HL-60 (cell line): ENCODE measurements around the gene UVSSA.
A peak's percentile ranks its signal among the peaks of the same experiment; 100 is the strongest.

Source experiments
- DNase-seq, 2 experiments: peaks; one replicate each; pipeline ENCODE4 v3.0.0-alpha.2; 2010 to 2020; ENCODE audit warnings: low read depth in 1 of 2, low spot score in 1 of 2
- H3K27ac ChIP-seq: fragments of 250-450 bp; sonication (Bioruptor Pico); replicated peaks from 2 replicates; pipeline ENCODE4 v1.5.1; 2020; ENCODE audit warnings: mild to moderate bottlenecking, moderate library complexity
- H3K27me3 ChIP-seq: fragments of 250-450 bp; sonication (Bioruptor Pico); 2 replicates; pipeline ENCODE4 v1.5.1; 2021; ENCODE audit warnings: mild to moderate bottlenecking, moderate library complexity; ENCODE audit not compliant: insufficient read depth, poor library complexity, severe bottlenecking
- H3K4me3 ChIP-seq: replicated peaks from 2 replicates; pipeline ENCODE4 v1.5.1; 2011; ENCODE audit warnings: mild to moderate bottlenecking, control low read depth, low read length; ENCODE audit not compliant: insufficient read depth
- GABPA ChIP-seq: IDR thresholded peaks from 2 replicates; pipeline ENCODE4 v1.6.1; 2012; ENCODE audit warnings: low read depth
- POLR2AphosphoS5 ChIP-seq: IDR thresholded peaks from 2 replicates; pipeline ENCODE4 v1.6.1; 2012; ENCODE audit warnings: low read depth
- SPI1 ChIP-seq: IDR thresholded peaks from 2 replicates; pipeline ENCODE4 v1.6.1; 2012; ENCODE audit warnings: low read depth, mild to moderate bottlenecking, borderline replicate concordance
- TF ChIP-seq, protein P1 (sequence below): IDR thresholded peaks from 2 replicates; pipeline ENCODE4 v1.6.1; 2012; ENCODE audit warnings: low read depth; ENCODE audit not compliant: insufficient replicate concordance
- TF ChIP-seq, protein P2 (sequence below): IDR thresholded peaks from one replicate; pipeline ENCODE4 v1.5.1; 2011; ENCODE audit warnings: low read length, control low read depth, inconsistent platforms; ENCODE audit not compliant: insufficient read depth

UVSSA gene

DNA sequence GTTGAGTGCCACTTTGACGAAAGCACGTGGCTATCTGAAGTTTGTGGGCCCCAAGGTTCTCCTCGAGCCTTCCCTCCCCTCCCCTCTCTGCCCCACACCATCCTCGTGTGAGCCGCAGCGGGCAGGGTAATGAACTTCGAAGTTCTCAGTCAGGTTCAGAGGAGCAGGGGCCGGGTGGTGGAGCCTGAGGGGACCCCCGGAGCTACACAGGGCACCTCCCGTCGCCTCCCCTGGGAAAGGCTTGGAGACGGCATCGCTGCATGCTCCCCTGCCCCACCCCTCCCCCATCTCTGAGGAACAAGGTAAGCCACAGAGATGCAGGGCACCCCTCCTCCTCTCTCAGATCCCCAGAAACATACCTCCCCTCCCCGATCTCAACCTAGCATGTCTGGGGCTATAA, 62.1 kb downstream of the UVSSA start:
- no peak overlapping the region for H3K4me3 ChIP-seq
- DNase-seq: no peak
- TF ChIP-seq SPI1 (no peak), GABPA (no peak), POLR2AphosphoS5 (no peak)
- TF ChIP-seq, protein P1, sequence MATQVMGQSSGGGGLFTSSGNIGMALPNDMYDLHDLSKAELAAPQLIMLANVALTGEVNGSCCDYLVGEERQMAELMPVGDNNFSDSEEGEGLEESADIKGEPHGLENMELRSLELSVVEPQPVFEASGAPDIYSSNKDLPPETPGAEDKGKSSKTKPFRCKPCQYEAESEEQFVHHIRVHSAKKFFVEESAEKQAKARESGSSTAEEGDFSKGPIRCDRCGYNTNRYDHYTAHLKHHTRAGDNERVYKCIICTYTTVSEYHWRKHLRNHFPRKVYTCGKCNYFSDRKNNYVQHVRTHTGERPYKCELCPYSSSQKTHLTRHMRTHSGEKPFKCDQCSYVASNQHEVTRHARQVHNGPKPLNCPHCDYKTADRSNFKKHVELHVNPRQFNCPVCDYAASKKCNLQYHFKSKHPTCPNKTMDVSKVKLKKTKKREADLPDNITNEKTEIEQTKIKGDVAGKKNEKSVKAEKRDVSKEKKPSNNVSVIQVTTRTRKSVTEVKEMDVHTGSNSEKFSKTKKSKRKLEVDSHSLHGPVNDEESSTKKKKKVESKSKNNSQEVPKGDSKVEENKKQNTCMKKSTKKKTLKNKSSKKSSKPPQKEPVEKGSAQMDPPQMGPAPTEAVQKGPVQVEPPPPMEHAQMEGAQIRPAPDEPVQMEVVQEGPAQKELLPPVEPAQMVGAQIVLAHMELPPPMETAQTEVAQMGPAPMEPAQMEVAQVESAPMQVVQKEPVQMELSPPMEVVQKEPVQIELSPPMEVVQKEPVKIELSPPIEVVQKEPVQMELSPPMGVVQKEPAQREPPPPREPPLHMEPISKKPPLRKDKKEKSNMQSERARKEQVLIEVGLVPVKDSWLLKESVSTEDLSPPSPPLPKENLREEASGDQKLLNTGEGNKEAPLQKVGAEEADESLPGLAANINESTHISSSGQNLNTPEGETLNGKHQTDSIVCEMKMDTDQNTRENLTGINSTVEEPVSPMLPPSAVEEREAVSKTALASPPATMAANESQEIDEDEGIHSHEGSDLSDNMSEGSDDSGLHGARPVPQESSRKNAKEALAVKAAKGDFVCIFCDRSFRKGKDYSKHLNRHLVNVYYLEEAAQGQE: no peak
- TF ChIP-seq, protein P2, sequence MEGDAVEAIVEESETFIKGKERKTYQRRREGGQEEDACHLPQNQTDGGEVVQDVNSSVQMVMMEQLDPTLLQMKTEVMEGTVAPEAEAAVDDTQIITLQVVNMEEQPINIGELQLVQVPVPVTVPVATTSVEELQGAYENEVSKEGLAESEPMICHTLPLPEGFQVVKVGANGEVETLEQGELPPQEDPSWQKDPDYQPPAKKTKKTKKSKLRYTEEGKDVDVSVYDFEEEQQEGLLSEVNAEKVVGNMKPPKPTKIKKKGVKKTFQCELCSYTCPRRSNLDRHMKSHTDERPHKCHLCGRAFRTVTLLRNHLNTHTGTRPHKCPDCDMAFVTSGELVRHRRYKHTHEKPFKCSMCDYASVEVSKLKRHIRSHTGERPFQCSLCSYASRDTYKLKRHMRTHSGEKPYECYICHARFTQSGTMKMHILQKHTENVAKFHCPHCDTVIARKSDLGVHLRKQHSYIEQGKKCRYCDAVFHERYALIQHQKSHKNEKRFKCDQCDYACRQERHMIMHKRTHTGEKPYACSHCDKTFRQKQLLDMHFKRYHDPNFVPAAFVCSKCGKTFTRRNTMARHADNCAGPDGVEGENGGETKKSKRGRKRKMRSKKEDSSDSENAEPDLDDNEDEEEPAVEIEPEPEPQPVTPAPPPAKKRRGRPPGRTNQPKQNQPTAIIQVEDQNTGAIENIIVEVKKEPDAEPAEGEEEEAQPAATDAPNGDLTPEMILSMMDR: no peak
- no peak overlapping the region for H3K27ac ChIP-seq
- peaks cover 12% of the 10 kb centered on the region for H3K27me3 ChIP-seq

DNA sequence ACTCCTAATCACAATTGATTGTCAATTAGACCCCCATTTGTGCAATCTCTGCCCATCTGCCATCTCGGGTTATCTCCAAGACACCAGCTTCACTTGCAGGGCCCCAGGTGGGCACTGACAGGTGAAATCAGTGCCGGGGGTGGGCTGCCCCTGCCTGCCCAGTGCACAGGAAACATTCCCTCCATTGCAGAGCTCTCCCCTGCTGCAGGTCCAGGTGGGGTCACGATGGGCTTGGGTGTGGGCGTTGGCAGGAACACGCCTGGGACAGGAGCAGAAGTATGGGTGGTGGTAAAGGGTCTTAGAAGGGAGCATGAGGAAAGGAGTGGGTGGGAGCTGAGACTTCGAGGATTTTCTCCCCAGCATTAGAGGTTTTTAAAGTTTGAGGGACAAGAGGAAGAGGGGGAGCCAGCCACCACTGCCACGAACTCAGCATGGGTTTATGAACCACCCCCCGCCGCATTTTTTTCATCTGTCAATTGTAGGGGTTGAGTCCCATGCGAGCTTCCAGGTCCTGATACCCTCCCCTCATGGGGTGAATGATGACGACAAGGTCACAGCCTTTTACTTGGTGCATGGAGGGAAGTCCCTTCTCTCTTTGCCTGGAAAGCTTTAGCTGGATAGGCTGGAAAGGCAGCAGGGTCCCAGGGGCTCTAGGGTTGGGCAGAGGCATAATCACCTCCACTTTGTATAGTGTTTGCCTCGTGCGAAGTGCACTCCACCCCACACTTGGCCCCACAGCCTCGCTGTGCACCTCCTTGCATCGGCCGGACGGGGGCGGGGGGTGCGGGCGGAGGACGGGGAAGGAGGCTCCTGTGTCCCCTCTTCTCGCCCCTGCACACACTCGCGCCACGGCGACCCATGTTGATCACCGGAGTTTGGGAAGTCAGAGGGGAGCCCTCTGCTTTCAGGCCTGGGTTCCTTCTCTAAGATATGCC, 62.8 kb downstream of the UVSSA start:
- peaks cover 10% of the 10 kb centered on the region for H3K27me3 ChIP-seq

DNA sequence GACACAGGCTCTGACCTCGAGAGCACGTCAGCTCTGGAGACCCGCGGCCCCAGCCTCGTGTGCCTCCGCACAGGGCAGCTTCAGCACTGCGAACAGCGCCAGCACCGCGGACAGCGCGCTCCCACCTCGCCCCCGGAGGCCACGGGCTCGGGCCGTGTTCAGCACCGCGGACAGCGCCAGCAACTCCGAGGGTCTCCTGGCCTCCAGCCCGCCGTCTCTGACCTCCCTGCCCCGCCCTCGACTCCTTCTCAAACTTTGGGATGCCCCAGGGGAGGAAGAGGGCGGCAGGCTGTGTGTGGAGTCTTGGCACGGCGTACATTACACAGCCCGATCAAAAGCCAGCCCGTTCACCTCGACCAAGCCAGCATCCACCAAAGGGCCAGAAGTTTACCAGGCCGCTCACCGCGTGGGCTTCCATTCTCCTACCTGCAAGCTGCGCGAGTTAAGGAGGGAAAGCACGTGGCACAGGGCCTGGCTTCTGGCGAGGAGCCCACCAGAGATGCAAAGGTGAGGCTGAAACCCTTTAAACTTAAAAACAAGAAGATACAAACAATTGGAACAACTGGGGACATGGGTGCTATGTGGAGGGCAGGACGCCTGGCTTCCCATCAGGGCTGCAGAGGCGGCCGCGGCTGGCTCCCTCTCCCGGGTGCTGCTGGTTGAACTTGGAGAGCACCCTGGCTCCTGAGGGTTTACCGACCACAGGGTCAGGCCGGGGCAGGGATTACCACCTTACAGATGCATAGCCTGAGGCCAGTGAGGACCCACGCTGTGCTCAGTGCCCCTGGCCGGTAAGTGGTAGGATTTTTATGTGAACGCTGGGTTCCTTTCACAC, 63.7 kb downstream of the UVSSA start:
- DNase-seq: peak; percentile 24 to 29
- H3K4me3 ChIP-seq: no peak overlapping the region
- TF ChIP-seq, protein P1: peak; percentile 100
- TF ChIP-seq, protein P2: no peak
- H3K27me3 ChIP-seq: peaks cover 10% of the 10 kb centered on the region
- H3K27ac ChIP-seq: no peak overlapping the region

More for the DNA sequence above, 62.8 kb downstream of the UVSSA start:
- H3K4me3 ChIP-seq: no peak overlapping the region
- H3K27ac ChIP-seq: no peak overlapping the region
- DNase-seq: no peak
- TF ChIP-seq GABPA (no peak), SPI1 (no peak)
- TF ChIP-seq, protein P2: no peak
- TF ChIP-seq, protein P1: no peak
